SH-SY5Y (cell line): Measurements from ENCODE around the gene C1QTNF5.

Source experiments
- GATA2 ChIP-seq: IDR thresholded peaks from 2 replicates; pipeline ENCODE4 v1.6.1; 2011; ENCODE audit warnings: mild to moderate bottlenecking, low read depth, low read length
- GATA3 ChIP-seq: IDR thresholded peaks from 2 replicates; pipeline ENCODE4 v1.6.1; 2011; ENCODE audit warnings: low read depth, mild to moderate bottlenecking, low read length, moderate library complexity

GRCh38 chr11:119356349-119357031, 15.8 kb upstream of the C1QTNF5 start:
- no peak for TF ChIP-seq GATA3
- TF ChIP-seq GATA2: no peak
